WI38 (cell line): Measurements from ENCODE around the gene TMEM184B.

Experiments used
- H3K4me3 ChIP-seq: 2 replicates; pipeline ENCODE4 v1.5.1; 2011; ENCODE audit warnings: low read depth, mild to moderate bottlenecking, control low read depth, low read length
- TF ChIP-seq, protein P1 (sequence below): IDR thresholded peaks from 2 replicates; pipeline ENCODE4 v1.5.1; 2012; ENCODE audit warnings: low read depth, mild to moderate bottlenecking, control low read depth, low read length

TMEM184B gene

DNA sequence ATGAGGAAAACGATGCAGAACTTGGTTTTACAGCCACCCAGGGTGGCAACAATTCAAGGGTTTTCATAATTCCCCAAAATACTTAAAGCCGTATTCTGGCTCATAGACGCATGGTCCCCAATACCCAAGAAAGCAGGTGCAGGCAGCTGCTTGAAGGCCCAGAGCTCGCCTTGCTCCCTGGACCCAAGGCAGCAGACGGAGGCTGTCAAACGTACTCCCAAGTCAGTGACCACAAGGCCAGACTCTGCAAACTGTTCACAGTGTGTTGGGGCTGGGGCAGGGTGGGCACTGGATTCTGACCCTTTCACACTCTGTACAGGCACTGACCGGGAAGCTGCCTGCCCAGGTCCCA is 21.5 kb downstream of the TMEM184B start:
- H3K4me3 ChIP-seq, result no peak overlapping the region
- TF ChIP-seq, protein P1, sequence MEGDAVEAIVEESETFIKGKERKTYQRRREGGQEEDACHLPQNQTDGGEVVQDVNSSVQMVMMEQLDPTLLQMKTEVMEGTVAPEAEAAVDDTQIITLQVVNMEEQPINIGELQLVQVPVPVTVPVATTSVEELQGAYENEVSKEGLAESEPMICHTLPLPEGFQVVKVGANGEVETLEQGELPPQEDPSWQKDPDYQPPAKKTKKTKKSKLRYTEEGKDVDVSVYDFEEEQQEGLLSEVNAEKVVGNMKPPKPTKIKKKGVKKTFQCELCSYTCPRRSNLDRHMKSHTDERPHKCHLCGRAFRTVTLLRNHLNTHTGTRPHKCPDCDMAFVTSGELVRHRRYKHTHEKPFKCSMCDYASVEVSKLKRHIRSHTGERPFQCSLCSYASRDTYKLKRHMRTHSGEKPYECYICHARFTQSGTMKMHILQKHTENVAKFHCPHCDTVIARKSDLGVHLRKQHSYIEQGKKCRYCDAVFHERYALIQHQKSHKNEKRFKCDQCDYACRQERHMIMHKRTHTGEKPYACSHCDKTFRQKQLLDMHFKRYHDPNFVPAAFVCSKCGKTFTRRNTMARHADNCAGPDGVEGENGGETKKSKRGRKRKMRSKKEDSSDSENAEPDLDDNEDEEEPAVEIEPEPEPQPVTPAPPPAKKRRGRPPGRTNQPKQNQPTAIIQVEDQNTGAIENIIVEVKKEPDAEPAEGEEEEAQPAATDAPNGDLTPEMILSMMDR, result no peak

DNA sequence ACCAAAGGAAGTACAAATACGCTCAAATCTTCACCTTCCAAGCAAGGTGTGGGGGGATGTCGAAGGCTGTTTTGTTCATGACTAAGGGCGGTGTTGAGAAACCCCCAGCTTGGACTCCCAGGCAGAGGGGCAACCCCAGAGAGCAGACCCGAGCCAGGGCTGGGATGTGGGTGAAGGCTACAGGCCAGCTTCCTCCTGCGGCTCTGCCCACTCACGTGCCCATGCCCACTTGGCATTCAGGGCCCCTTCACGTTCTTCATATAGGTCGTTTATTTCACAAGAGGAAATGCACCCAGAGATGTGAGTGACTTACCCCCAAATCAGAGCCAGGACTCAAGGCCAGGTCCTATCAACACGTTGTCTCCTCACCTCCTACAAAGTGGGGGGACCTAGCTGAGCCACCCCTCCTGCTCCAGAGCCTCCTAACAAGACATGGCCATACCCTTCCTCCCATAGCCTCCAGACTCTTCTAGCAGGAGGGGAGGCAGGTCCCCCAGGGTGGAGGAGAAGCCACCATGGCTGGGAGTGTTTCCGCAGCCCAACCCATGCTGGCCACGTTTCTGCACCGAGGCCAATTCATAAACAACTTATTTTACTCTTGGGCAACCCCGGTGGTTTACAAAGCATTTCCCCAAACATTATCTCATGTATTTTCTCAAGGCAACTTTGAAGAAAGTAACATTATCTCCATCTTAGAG is 22.0 kb downstream of the TMEM184B start:
- TF ChIP-seq, protein P1, result no peak
- H3K4me3 ChIP-seq, result no peak overlapping the region

DNA sequence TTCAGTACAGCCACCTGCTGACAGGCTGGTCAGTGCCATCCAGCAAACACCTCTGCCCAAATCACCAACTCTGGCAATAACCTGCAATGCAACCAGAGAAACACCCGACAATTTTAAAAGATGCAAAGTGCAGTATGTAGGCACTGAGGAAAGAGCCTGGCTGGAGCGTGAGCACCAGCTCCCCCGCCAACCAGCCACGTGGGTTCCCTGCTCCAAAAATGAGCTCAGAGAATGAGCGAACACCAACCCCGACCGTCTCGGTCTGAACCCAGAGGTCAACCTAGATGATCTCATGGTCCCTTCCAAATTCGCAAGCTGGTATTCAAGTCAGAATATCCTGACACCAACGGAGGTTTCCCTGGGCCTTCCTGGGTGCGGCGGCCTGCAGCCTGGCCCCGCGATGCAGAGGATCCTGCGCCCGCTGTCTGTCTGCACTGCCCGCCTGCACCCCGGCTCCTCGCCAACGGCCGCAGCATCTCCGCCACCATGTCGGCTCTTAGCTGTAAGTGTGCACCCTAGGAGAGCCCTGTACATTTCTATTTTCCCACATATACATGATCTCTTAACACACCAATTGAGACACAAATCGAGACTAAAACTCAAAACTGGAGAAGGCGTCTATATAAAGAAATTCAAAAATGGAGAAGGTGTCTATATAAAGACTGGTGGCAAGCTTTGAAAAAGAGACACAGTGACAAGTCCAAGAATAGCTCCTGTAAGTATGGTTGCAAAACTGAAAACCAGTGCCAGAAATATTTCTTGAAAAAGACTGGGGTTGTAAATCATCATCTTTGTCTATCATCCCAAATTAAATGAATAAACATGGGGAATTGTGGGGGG is 22.8 kb downstream of the TMEM184B start:
- H3K4me3 ChIP-seq, result no peak overlapping the region
- TF ChIP-seq, protein P1, result no peak

DNA sequence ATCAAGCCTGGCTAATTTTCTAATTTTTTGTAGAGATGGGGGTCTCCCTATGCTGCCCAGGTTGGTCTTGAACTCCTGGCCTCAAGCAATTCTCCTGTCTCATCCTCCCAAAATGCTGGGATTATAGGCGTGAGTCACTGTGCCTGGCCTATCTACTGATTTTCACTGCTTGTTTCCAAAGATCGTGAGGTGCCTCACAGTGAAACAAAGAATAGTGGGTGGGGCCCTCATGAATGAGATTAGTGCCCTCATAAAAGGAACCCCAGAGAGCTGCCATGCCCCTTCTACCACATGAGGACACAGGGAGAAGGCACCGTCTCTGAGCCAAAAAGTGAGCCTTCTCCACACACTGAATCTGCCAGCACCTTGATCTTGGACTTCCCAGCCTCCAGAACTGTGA is 23.5 kb downstream of the TMEM184B start:
- TF ChIP-seq, protein P1, result no peak
- H3K4me3 ChIP-seq, result no peak overlapping the region

DNA sequence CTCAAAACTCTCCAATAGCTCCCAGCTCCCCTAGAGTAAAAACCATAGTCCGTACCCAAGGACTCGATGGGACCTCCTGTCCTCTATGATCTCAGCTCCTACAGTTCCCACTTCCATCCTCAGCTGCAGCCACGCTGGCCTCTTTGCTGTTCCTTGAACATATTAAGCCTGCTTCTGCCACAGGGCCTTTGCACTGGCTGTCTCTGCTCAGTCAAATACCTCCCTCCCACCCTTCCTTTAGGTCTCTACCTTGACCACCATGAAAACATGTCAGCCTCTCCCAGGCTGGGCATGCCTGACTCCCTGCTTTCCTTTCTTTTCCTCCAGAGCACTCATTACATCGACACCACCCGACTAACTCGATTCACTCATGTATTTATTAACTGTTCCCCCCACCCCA is 24.5 kb downstream of the TMEM184B start:
- no peak overlapping the region for H3K4me3 ChIP-seq
- TF ChIP-seq, protein P1, result no peak

DNA sequence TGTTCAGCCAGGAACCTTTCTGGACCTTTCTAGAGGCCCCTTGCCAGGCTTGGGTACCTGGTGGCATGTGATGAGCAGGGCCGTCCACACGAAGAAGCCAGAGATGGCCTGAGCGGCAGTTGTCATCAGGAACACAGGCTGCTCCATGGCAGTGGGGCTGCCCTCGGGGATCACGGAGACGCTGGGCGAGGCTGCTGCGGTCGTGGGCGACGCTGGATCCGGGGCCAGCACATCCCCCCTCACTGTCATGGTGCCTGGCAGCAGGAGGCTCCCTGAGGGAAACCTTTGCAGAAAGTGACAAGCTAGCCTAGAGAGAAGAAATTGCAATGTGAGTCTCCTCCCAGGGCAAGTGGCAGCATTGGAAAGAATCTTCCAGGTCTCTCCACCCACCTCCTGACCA is 25.1 kb downstream of the TMEM184B start:
- TF ChIP-seq, protein P1, result no peak
- no peak overlapping the region for H3K4me3 ChIP-seq

DNA sequence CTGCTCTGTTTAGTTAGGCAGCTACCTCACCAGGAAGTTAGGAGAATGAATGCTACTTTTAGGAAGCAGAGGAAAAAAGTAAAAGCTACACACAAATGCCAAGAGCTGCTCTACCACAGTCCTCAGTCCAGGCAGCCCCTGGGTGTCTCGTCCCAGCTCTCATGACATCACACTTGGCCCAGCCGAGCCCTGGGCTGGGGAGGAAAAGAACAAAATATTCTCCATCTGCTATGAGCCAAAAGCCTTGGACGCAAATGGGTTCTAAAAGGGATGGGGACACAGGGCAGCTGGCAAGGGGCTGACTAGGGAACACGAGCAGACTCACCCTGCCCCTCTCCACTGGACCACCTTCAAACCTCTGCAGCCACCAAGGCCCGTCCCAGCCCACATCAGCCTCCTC is 26.1 kb downstream of the TMEM184B start:
- no peak overlapping the region for H3K4me3 ChIP-seq
- TF ChIP-seq, protein P1, result no peak
